GM19099 (cell line): ENCODE results near the gene KCNH1.

ENCODE experiments used
- POLR2A ChIP-seq: IDR thresholded peaks from 3 replicates; pipeline ENCODE4 v1.6.1; 2011; ENCODE audit warnings: low read depth; ENCODE audit not compliant: insufficient read length; ENCODE audit errors: extremely low read depth

Gene KCNH1

GRCh38 chr1:210915890-210916507, 217.9 kb downstream of the KCNH1 start:
- no peak for TF ChIP-seq POLR2A

GRCh38 chr1:210912752-210913151, 221.2 kb downstream of the KCNH1 start:
- TF ChIP-seq POLR2A = no peak

GRCh38 chr1:210910020-210910575, 223.8 kb downstream of the KCNH1 start:
- no peak for TF ChIP-seq POLR2A

DNA sequence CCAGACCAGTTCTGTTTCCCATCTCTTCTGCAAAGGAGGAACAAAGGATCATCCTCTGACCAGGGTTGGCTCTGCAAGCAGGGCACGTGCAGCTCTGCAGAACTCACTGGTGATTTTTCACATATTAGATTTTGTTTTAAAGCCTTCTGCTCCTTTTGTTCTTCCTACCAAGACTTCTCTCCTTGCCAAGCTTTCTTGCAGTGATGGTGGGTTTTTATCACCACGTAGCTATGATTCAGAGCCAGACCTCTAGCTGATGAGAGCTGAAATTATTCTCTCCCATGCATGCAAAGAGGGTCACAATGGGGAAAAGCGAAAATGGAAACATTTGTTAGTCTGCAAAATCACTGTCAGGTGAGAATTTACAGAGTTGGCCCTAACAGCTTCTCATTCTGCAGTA, 225.2 kb downstream of the KCNH1 start:
- TF ChIP-seq POLR2A = no peak

GRCh38 chr1:210908257-210908656, 225.7 kb downstream of the KCNH1 start:
- no peak for TF ChIP-seq POLR2A

GRCh38 chr1:210907251-210907805, 226.6 kb downstream of the KCNH1 start:
- TF ChIP-seq POLR2A = no peak

DNA sequence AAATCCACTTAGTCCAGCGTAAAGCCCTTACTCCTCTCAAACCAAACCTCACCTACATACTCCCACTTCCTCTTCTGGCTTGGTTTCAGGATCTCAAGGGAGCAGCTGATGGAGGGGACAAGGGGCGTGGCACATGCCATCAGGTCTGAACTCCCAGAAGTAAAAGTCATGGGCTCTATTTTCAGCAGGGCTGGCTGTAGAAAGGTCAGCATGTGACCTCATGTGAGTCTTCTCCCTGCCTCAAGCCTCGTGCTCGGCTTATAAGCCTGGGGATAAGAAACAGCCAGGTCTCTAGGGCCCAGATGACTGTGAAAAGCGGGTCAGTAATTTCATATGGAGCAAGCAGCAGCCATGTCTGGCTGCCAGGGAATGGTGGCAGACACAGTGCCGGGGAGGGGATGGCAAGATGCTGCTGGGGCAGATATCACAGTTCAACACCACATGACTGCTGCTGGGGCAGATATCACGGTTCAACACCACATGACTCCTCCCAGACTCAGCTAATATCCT, 227.9 kb downstream of the KCNH1 start:
- no peak for TF ChIP-seq POLR2A

- TF ChIP-seq POLR2A = no peak
Observed at GRCh38 chr1:210905365-210905904, 228.5 kb downstream of the KCNH1 start.

DNA sequence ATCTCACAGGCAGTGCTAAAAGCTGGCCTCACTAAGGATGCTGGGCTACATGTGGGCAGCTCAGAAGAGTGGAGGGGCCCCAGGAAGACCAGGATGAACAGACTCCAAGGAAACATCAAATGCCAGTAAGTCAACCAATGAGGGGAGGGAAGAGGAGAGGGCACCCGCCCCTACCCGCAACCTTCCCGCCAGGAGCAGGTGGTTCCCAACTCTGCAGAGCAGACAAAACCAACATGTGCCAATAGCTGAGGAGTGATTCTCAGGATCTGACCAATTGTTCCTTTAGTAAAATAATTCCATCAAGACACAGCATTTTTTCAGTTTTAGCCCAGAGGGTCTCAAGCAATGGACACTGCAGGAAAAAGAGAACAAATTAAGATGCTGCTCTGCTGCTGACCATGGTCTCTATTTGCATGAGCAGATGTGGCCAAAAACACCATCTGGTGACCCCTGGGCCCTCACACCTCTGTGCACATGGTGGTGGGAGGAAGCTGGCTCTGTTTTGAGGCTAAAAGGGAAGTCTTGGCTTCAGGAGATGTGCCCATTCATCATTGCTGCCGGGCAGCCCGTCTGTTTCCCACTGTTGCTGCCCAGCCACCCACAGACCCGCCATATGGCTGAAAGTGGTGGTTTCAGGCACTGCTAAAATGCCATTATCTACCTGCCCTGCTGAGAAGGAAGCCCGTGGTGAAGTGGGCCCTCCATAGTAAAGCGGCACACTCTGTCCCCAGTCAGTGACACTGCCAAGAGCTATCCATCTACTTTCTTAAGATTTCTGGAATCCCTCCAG, 231.8 kb downstream of the KCNH1 start:
- TF ChIP-seq POLR2A = no peak

- no peak for TF ChIP-seq POLR2A
Observed at GRCh38 chr1:210900820-210901219, 233.1 kb downstream of the KCNH1 start.

- no peak for TF ChIP-seq POLR2A
Observed at GRCh38 chr1:210900079-210900478, 233.9 kb downstream of the KCNH1 start.

DNA sequence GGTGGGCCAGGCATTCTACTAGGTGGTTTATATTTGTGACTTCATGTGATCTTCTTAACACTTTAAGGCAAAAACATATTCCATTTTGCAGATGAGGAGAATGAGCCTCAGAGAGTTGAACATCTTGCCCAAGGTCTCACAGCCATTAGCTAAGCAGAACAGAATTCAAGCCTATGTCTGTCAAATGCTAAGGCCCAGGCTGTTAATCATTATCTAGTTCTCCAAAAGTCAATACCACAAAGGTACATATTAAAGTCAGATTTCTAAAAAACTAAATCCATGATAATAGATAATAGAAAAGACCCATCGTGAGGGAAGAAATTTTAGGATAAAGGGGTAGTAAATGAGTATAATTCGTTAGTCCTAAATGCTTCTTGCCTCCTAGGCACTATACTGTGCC, 234.3 kb downstream of the KCNH1 start:
- TF ChIP-seq POLR2A = no peak

DNA sequence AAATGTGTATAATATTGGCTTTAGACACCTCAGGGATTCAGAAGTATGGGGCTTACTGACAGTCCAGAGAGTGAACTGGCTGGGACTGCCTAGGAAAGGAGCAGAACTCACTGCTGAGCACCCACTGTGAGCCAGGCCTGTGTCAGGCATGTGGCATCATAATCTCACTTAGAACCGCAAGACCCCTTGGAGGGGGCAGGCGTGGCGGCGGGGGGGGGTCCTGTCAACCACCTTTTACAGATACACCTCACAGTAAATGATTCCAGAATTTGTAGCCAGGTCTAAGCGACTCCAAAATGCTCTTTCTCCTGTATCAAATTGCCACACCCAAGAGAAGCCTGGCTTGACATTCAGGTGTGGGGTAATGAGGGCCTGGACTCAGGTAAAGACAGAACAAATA, 235.5 kb downstream of the KCNH1 start:
- no peak for TF ChIP-seq POLR2A

DNA sequence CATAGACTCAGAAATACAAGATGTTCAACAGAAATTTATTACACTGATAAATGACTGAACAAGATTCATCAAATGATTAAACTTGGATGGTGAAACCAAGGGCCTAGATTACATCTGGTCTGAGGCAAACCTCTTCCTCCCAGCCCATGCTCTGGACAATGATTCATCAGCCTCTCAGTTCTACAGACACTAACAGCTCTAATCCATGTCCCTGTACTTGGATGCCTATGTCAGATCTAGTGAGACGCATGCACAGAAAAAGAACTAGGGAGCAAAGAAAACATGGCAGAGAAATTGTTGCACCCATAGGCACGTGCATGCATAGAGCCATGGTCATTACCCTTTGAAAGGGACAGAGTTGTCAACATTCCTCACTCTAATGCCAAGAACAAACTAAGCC, 250.1 kb downstream of the KCNH1 start:
- no peak for TF ChIP-seq POLR2A

GRCh38 chr1:210882414-210883221, 251.3 kb downstream of the KCNH1 start:
- TF ChIP-seq POLR2A = no peak

GRCh38 chr1:210878564-210878963, 255.4 kb downstream of the KCNH1 start:
- TF ChIP-seq POLR2A = no peak
